Gastrocnemius medialis (tissue), 4 donors: ENCODE data around the gene IARS1.

Experiments used
- CTCF ChIP-seq, 5 experiments: fragments of 450-650 bp in 3 of 5; fragments of 200-600 bp in 2 of 5; sonication (generic) in 2 of 5; IDR thresholded peaks in 4 of 5; conservative IDR thresholded peaks in 1 of 5; 1 replicate in 4 of 5; 2 replicates in 1 of 5; pipeline ENCODE4 v1.5.1; 2016 to 2019; ENCODE audit warnings: antibody characterized with exemption in 5 of 5, mild to moderate bottlenecking in 3 of 5, moderate library complexity in 3 of 5
- POLR2A ChIP-seq, 2 donors: fragments of 450-650 bp; IDR thresholded peaks; one replicate each; pipeline ENCODE4 v1.6.1; 2017; ENCODE audit warnings: antibody characterized with exemption in 2 of 2, mild to moderate bottlenecking in 2 of 2, moderate library complexity in 2 of 2

DNA sequence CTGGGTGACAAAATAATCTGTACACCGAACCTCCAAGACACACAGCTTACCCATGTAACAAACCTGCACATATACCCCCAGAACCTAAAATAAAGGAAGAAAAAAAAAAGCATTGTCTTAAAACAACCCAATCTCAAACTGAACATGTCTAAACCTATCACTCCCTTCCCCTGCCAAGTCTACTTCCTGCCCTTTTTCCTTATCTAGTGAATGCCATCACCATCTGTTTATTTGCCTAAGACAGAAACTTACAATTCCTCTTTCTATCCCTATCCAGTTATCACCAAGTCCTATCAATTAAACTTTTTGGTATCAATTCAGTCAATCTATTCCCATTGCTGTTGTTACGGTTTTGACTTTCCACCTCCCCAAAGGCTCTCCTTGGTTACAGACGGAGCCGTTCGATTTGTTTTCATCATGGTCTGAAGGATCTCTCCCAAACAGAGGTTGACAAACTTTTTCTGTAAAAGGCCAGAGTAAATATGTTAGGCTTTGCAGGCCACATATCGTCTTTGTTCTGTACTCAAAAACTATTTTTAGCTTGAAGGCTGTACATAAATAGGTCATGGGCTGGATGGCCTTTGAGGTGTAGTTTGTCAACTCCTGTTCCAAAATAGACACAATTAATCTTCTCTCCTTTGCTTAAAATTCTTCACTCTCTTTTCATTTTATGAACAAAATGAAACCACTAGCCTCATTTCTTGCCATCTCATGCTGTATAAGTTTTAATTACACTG lies 19.6 kb upstream of the IARS1 start:
- no peak for TF ChIP-seq CTCF (IDR thresholded peaks at IDR 0.05 in 4 of 5, conservative IDR thresholded peaks at IDR 0.05 in 1 of 5)
- no peak for TF ChIP-seq POLR2A (IDR thresholded peaks at IDR 0.05)
